GM18870 (cell line): ENCODE measurements around the gene DCAF7.

Experiments
- ATAC-seq: cut with Tn5 transposase; IDR thresholded peaks from one replicate; pipeline ENCODE4 v1.9.1; 2021; ENCODE audit warnings: moderate library complexity; ENCODE audit not compliant: unreplicated experiment

DCAF7 gene

DNA sequence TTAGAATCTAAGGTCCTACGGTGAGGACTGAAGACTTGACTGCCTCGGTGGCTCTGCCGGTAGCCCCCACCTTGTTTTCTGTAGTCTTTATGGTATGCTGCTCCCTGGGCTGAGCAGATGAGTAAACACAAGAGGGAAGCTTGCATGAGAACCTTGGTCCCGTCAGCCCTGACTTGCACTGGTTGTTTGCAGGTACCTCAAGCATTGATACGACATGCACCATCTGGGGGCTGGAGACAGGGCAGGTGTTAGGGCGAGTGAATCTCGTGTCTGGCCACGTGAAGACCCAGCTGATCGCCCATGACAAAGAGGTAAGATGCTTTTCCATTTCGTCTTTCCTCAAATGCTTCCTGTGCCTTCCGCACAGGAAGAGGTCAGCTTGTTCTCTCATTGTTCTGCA is 29.4 kb downstream of the DCAF7 start:
- no peak for ATAC-seq

DNA sequence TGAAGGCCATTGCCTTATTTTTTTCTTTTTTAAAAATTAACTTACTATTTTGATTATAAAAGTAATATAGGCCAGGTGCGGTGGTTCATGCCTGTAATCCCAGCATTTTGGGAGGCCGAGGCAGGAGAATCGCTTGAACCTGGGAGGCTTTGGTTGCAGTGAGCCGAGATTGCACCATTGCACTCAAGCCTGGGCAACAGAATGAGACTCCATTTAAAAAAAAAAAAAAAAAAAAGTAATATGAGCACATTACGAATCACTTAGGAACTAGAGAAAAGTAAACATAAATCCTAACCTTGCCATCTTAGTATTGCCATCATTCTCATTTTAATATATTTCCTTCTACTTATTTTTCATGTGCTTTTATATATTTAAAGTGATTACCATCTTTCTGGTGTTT is 37.5 kb downstream of the DCAF7 start:
- ATAC-seq = no peak

DNA sequence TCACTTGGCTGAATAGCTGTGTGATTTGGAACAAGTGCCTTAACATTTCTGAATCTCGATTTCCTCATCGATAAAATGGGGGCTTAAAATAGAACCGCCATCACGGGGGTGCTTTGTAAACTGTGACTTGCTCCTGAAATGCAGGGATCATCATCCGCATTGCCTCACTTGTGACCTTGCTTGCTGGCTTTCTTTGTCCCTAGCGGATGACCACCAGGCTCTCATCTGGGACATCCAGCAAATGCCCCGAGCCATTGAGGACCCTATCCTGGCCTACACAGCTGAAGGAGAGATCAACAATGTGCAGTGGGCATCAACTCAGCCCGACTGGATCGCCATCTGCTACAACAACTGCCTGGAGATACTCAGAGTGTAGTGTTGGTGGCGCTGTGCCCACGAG is 38.5 kb downstream of the DCAF7 start:
- ATAC-seq = no peak

GRCh38 chr17:63589646-63590045 is 39.4 kb downstream of the DCAF7 start:
- ATAC-seq = no peak

DNA sequence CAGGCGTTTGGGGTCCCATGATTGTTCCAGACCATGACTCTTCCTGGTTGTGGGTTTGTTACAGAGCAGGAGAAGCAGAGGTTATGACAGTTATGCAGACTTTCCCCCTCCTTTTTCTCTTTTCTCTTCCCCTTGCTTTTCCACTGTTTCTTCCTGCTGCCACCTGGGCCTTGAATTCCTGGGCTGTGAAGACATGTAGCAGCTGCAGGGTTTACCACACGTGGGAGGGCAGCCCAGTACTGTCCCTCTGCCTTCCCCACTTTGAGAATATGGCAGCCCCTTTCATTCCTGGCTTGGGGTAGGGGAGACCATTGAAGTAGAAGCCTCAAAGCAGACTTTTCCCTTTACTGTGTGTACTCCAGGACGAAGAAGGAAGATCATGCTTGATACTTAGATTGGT is 42.5 kb downstream of the DCAF7 start:
- no peak for ATAC-seq

GRCh38 chr17:63595132-63595531 is 44.9 kb downstream of the DCAF7 start:
- ATAC-seq = no peak

GRCh38 chr17:63596856-63597586 is 46.7 kb downstream of the DCAF7 start:
- ATAC-seq = no peak

DNA sequence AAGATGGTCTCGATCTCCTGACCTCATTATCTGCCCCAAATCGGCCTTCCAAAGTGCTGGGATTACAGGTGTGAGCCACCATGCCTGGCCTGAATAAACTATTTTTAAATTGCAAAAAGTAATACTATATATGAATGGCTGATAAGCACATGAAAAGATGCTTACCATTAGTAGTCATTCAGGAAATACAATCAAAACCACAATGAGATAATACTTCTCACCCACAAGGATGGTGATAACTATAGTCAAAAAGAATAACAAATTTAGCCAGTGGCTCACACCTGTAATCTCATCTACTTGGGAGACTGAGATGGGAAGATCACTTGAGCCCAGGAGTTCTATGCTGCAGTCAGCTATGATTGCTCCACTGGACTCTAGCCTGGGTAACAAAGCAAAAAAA is 48.0 kb downstream of the DCAF7 start:
- no peak for ATAC-seq

DNA sequence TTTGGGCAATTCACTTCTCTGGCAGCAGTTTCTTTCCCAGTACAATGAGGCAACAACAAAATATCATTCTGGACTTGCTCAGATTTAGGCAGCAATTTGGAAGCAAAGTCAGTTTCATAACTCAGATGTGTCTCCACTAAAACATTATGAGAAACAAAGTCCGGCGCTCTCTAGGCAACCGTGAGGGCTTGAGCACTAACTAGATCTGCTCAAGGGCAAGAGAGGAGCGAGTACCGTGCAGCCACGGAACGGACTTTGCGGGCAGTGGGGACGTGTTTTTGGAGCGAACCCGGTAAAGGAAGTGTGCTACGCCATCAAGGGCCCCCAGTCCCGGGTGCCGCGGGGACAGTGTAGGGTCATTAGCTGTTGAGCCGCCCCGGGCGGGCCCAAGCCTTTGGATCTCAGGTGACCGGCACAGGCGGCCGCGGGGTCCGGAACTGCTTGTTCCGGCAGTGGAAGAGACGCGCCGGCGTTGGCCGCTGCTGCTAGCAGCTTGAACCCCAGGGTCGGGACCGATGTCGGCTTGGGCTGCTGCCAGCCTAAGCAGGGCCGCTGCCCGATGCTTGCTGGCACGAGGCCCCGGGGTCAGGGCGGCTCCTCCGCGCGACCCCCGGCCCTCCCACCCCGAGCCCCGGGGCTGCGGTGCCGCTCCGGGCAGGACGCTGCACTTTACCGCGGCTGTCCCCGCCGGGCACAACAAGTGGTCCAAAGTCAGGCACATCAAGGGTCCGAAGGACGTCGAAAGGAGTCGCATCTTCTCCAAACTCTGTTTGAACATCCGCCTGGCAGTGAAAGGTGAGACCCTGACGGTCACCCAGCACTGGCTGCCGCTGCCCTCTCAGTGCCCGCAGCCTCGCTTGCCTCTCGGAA is 50.5 kb downstream of the DCAF7 start, which contains the start of gene TACO1:
Gene TACO1, plus strand, starts transcription at position 327 of the 870 bp plus-strand sequence. Its CDS starts 189 bp downstream, at position 516.
- peak; percentile 76 for ATAC-seq

GRCh38 chr17:63601439-63602371 is 51.4 kb downstream of the DCAF7 start:
- no peak for ATAC-seq

DNA sequence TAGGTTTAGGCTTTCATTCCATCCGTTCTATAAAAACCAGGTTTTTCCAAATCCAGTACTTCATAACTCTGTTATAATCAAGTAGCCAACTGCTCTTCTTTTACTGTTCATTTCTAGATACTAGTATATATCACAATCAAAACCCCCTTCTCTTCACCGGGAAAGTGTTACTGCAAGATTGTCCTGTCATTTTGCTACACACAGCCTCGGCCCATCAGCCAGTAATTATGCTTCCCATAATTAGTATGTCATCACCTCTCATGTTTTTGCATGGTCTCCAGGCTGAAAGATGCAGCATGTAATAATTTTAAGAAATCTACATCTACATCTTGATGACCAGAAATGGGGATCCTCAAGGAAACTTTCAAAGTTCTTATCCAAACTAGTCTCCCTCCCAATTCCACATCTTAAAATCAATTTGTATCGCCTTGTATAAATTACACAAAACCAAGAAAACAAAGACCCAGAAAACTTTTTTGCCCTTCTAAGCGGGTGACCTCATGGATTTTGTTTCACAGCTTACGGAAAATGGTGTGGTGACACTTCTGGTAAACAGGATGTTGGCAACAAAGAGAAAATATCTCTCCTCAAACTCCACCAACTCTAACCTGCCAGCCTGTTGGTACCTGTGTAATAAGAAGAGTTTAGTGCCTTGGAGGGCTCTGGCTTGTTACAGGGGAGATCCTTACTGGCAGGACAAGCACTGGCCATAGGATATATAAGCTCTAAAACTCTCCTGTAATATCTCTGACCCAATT is 59.7 kb downstream of the DCAF7 start:
- ATAC-seq = no peak

GRCh38 chr17:63610854-63611253 is 60.6 kb downstream of the DCAF7 start:
- no peak for ATAC-seq

DNA sequence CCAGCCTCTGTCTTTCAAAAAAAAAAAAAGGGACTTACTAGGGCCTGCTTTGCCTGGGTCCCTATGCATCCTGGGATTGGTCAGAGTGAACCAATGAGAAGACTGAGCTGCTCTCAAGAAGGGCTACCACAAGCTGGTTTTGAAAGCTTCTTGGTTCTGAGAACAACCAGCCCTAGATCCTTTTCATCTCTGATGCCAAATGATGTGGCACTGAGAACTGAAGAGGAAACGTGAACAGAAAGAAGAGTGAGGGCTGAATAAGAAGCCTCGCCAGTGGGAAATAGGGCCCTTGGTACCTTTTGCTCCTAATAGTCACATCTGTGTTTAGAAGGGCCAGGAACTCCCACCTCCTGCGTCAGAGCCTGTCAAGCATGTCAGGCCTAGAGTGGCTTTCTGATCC is 61.1 kb downstream of the DCAF7 start:
- no peak for ATAC-seq

DNA sequence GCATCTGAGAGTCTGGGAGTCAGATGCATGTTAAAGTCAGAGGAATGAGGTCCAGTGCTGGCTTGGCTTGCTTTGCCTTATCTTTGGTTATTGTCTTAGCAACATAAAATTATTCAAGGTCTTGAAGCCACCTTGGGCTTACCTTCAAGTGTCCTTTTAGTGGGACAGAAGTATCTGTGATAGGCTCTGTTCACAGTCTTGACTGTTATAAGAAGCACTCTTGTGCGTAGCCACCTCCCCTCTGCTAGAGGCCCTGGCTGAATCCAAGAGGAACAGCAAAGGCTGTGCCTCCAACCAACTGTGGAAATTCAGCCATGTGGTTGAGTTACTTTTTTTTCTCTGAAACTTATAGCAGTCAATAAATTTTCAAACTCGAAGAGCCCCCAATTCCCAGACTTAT is 63.4 kb downstream of the DCAF7 start:
- no peak for ATAC-seq

DNA sequence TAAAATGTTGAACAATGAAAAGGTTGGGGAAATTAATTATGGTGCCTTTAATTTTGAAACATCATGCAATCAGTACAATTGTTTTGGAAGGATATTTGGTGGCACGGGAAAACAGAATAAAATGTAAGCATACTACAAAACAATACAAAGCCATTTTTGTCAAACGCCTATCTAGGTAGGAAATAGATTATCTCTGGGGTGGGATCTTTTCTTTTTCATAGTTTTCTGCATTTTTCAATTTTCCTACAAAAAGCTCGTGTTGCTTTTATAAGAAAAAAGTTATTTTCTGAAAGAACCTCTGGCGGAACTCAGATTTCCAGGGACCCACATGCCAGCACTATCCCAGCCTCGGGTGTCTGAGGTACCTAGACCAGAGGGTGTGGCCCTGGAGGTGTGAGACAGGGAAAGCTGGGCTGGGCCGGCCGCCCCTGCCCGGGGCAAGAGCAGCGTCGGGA is 71.0 kb downstream of the DCAF7 start:
- peak; percentile 2 for ATAC-seq

- peak; percentile 92 for ATAC-seq
Observed at GRCh38 chr17:63621684-63622573, 71.7 kb downstream of the DCAF7 start, which contains the start of gene MAP3K3. Gene MAP3K3 (plus strand): TSS chr17:63622417. CDS start chr17:63622760, 343 bp downstream.

GRCh38 chr17:63622574-63623390 is 72.5 kb downstream of the DCAF7 start:
- no peak for ATAC-seq
